B cell (primary cell): ENCODE results near the gene ROR2.

Experiments used
- EZH2 ChIP-seq: IDR thresholded peaks from 2 replicates; pipeline ENCODE4 v1.6.1; 2012; ENCODE audit warnings: borderline replicate concordance, low read depth, mild to moderate bottlenecking, moderate library complexity, low read length; ENCODE audit not compliant: insufficient read depth, poor library complexity, severe bottlenecking
- TF ChIP-seq, protein P1 (sequence below): fragments of 200-600 bp; IDR thresholded peaks from one replicate; pipeline ENCODE4 v1.8.0; 2022; ENCODE audit warnings: antibody characterized with exemption, mild to moderate bottlenecking

- TF ChIP-seq, protein P1, sequence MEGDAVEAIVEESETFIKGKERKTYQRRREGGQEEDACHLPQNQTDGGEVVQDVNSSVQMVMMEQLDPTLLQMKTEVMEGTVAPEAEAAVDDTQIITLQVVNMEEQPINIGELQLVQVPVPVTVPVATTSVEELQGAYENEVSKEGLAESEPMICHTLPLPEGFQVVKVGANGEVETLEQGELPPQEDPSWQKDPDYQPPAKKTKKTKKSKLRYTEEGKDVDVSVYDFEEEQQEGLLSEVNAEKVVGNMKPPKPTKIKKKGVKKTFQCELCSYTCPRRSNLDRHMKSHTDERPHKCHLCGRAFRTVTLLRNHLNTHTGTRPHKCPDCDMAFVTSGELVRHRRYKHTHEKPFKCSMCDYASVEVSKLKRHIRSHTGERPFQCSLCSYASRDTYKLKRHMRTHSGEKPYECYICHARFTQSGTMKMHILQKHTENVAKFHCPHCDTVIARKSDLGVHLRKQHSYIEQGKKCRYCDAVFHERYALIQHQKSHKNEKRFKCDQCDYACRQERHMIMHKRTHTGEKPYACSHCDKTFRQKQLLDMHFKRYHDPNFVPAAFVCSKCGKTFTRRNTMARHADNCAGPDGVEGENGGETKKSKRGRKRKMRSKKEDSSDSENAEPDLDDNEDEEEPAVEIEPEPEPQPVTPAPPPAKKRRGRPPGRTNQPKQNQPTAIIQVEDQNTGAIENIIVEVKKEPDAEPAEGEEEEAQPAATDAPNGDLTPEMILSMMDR, result no peak
- no peak for TF ChIP-seq EZH2
Observed at GRCh38 chr9:91884153-91884552, 65.9 kb downstream of the ROR2 start.
